ENCODE data around the gene GRID1.

GRID1 gene

DNA sequence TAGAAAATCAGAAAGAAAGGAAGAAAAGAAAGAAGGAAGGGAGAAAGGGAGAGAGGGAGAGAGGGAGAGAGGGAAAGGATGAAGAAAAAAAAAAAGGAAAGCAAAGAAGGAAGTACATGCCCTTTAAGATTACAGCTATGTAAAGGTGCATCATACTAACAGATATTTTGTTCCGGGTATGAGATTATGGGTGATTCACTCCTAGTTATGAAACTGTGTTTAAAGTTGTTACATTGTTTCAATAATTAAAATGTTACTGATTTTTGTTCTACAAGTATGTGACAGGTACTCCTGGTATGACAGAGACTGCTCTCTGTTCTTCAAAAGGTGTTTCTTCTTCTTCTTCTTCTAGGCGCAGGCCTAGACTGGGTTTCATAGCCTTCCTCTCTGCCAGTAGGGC, 808.9 kb downstream of the GRID1 start:
- DNase-seq: no peak

DNA sequence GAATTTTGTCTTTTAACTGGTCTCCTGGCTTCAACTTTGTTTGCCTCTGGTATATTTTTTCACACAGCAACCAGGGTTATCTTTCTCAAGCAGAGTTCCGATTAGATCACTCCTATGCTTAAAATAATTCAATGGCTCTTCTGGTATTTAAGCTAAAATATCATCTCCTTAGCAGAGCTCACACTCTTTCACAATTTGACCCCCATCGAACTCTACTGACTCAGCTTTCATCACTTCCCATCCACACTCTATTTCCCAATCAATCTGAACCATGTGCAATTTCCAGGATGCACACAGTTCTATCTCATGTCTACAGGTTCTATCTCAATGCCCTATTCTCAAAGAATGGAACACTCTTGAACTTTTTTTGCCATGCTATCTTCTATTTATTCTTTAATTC, 809.5 kb downstream of the GRID1 start:
- peak in 2 of 4 experiments; percentile 5 to 6 for DNase-seq

Measured in suppressor macrophage (primary cell).